ENCODE results near the gene HYDIN. TPM values are rescaled to one million over a fixed set of nuclear protein-coding genes. Genes with fewer than 3 reads are reported as not detected.

The HYDIN gene
- total and polyA plus RNA-seq, 9 of the 15 experiments (the other 6 are each of a cell fraction or from before 2014, with no cell fraction given) = 0.08 to 0.43 (median 0.14) TPM; not detected in 1

- FAIRE-seq = no peak
- WGBS (ENCODE audit: insufficient coverage, low coverage, missing lambda C conversion rate) = 4% methylated on average over 9 of the region's 9 CpGs
Measured at GRCh38 chr16:71188956-71189712, 41.4 kb downstream of the HYDIN start.

More at GRCh38 chr16:71188956-71189712, 41.4 kb downstream of the HYDIN start:
- H3K4me3 ChIP-seq = no peak overlapping the region
- in situ Hi-C loops (cut with MboI) = no loop called here
- ATAC-seq = no peak
- DNase-seq (ENCODE audit: extremely low read depth in 1 of 4, low spot score in 3 of 4) = no peak
- CTCF ChIA-PET (ENCODE audit: low intra/inter-chr PET ratio) = no interaction called here
- no TSS peak for BruUV-seq (replicated peaks)
- no peak overlapping the region for H2AFZ ChIP-seq (ENCODE audit: low read depth, low read length)
- TF ChIP-seq ZFP91 (CRISPR knock-in tag; IDR thresholded peaks at IDR 0.05) (no peak), C11orf30 (IDR thresholded peaks at IDR 0.05; ENCODE audit: low read depth) (peak; percentile 34), ZNF316 (IDR thresholded peaks at IDR 0.05) (peak; percentile 59)
- H3K27me3 ChIP-seq (ENCODE audit: control insufficient read depth in 2 of 2, insufficient read depth in 2 of 2, low read length in 2 of 2) = no peaks in the 10 kb centered on the region
- H3K27ac ChIP-seq (ENCODE audit: extremely low read depth, low read depth, low read length) = no peak overlapping the region
- POLR2A ChIA-PET = no interaction called here
- H3K79me2 ChIP-seq (ENCODE audit: control insufficient read depth, insufficient read depth, low read length) = no peaks in the 10 kb centered on the region
- intact Hi-C loops (cut with micrococcal nuclease) = no loop called here
- H4K20me1 ChIP-seq (replicated peaks; ENCODE audit: control insufficient read depth, insufficient read depth, low read length) = no peaks in the 10 kb centered on the region
- H3K36me3 ChIP-seq (ENCODE audit: control insufficient read depth, insufficient read depth, low read length) = no peaks in the 10 kb centered on the region
- no peaks in the 10 kb centered on the region for H3K9me3 ChIP-seq (replicated peaks; ENCODE audit: control insufficient read depth, insufficient read depth, low read depth, low read length)
- H3K4me2 ChIP-seq (ENCODE audit: insufficient read depth, low read length) = no peak overlapping the region
- H3K9me1 ChIP-seq (ENCODE audit: control insufficient read depth, insufficient read depth, low read length) = no peaks in the 10 kb centered on the region
- H3K9ac ChIP-seq (ENCODE audit: insufficient read depth in 1 of 2, low read depth in 2 of 2, low read length in 2 of 2) = no peak overlapping the region
- no peaks in the 10 kb centered on the region for H3K4me1 ChIP-seq (replicated peaks in 1 of 2; ENCODE audit: control insufficient read depth in 2 of 2, insufficient read depth in 2 of 2, low read length in 2 of 2)
